ENCODE results near the gene ADCK1.
"Not testable (repeated sequence)": the region's sequence is repeated elsewhere in the genome, so short reads cannot be mapped to it uniquely, and the experiment has no call there.

Gene ADCK1

DNA sequence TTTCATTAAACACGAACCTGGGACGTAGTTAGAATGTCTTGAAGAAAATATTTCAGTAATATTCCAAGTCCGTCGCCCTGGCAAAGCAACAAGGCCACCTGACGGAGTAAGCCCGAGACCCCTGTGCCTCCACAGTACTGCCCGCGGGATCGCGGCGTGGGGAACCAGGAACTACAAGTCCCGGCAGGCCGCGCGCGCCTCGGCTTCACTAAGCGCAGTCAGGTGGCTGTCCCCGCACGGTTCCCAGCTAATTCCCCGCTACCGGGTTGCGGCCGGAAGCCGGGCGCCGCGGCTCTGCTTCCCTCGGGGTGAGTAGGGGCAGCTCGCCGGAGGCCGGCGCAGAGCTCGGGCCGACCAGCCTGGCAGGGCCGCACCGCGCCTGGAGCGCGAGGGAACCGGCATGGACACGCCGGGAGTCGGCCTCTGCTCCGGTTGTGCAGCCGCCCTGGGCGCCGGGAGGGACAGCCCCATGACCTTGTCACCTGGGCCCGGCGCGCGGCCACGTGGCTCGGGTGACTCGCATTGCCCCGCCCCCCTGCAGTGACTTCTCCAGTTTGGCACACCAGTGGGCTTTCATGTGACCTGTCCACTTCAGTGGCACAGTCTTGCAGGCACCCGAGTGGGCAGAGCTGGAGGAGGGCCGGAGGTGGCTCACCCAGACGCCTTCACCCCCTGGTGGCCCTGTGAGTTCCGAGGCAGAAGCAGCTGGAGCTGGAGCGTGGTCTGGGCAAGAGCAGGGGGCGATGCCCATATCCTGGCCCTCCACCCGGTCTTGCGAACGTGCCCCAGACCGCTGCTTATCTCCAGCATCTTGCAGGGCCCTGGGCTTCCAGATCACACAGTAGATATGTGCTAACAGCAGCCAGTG, at the start of gene ADCK1:
TSS of gene ADCK1 (plus strand) at position 247 of the 868 bp plus-strand sequence. CDS start 18,870 bp downstream, outside the sequence.
- peak; percentile 74 for DNase-seq (ENCODE audit: low spot score)

DNA sequence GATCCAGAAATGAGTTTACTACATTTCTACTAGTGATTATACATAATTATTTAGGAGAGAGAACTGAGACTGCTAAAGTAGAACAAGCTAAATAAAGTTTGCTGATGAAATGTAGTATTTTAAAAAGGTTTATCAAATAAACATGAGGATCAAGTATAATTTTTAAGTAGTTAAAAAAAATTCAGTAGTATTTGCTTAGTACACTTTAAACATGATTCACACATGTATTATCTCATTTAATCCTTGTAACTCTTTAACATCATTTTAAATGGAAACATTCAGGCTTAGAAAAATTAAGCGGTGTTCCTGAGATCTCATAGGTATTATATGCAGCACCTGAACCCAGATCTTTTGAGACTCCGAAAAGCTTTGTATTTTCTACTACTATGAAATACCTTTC, 47.6 kb upstream of the ADCK1 start:
- DNase-seq (ENCODE audit: low spot score): no peak

- no peak for DNase-seq (ENCODE audit: low spot score)
Observed at GRCh38 chr14:77752799-77753516, 47.0 kb upstream of the ADCK1 start.

- DNase-seq (ENCODE audit: low spot score): peak; percentile 92
Observed at GRCh38 chr14:77760381-77761204, 39.3 kb upstream of the ADCK1 start, which contains the start of gene SNW1. TSS of gene SNW1 (minus strand) at chr14:77761156. CDS start at chr14:77761127, 29 bp downstream.

DNA sequence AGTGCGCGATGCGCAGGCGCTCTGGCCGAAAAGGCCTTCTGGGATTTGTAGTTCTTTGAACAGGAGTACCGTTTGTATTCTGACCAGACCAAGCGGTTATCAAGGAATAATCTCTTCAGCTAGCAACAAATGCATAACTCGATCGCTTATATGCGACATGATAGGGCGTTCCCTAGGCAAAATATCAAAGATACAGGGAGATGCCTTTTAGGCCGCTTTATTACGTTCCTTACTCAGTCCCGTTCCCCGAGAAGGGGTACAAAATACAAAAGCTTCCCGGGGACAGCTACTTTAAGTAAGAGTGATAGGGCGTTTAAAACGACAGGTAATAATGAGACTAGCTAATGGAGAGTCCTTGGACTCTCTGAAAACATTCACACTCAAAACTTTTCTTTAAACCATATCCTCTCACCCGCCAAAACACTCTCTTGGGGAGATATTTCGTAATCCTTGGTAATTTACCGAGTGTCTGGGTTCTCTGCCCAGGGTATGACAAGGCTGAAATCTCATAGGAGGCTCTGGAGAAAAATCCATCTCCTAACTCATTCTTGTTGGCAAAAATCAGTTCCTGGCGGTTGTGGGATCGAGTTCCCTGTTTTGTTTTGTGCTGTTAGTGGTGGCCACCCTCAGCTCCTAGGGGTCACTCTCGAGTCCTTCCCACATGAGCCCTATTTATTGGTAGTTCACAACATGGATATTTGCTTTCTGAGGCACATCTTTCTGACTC, 38.5 kb upstream of the ADCK1 start:
- no peak for DNase-seq (ENCODE audit: low spot score)

DNA sequence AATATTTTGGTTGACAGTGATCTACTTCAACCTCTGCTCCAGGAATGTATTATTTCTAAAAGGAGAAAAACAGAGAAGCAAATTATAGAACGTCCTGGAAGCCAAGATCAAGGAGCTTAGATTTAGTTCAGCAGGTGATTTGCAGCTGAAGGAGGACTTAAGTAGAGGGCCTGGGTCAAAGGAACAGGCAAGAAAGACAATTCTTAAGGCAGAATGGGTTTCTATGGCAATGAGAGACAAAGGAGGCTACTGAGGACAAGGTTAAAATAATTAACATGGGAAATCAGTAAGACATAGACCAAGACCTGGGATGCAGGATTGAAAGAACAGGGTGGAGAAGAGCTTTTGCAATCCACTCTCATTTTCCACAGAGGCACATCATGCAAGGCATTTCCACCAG, 36.6 kb upstream of the ADCK1 start:
- DNase-seq (ENCODE audit: low spot score): no peak

- no peak for DNase-seq (ENCODE audit: low spot score)
Observed at GRCh38 chr14:77763978-77764377, 35.9 kb upstream of the ADCK1 start.

DNA sequence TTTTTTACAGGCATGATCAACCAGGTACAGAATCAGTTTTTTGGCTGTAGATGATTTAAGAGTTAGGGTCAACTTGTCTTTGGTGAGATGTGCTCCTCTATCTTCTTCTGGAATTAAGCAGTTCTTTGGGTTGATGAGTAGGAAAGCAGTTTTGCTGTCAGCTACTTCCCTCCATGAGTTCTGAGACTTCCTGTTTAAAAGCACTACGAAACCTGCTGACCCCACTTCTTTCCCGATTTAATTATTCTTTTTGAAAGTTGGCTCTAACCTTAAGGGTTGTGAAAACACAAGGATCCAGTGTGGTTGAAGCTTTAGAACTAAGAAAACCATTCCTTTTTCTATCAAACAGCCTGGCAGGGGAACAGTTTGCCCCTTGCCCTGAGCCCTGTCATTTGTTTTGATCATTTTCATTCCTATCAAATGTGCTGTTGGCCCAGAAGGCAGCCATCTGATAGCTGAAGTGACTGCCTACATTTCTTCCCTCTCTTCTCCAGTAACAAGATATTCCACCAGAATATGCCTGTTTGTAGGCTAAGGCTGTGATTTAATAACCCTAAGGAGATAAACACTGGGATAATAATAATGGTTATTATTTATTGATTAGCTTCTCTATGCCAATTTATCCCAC, 31.4 kb upstream of the ADCK1 start:
- not testable (repeated sequence) for DNase-seq (ENCODE audit: low spot score)

GRCh38 chr14:77773966-77774365, 25.9 kb upstream of the ADCK1 start:
- not testable (repeated sequence) for DNase-seq (ENCODE audit: low spot score)

GRCh38 chr14:77782202-77782601, 17.7 kb upstream of the ADCK1 start:
- DNase-seq (ENCODE audit: low spot score): no peak

DNA sequence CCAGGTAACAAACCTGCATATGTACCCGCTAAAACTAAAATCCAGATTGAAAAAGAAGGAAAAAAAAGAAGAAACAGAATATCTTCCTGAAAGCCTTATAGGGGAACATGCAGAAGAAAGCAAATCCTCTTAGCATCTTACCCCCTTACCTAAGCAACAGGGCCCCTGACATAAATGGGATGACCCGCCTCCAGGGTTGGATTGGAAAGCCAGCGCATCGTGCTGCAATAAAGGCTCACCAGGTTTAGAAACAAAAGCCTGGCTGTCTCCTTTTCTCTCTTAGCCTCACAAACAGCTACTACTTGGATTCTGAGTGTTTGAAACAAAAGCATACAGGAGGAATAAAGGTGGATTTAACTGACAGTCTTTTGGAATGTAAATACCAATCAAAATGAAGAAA, 13.8 kb upstream of the ADCK1 start:
- DNase-seq (ENCODE audit: low spot score): no peak

DNA sequence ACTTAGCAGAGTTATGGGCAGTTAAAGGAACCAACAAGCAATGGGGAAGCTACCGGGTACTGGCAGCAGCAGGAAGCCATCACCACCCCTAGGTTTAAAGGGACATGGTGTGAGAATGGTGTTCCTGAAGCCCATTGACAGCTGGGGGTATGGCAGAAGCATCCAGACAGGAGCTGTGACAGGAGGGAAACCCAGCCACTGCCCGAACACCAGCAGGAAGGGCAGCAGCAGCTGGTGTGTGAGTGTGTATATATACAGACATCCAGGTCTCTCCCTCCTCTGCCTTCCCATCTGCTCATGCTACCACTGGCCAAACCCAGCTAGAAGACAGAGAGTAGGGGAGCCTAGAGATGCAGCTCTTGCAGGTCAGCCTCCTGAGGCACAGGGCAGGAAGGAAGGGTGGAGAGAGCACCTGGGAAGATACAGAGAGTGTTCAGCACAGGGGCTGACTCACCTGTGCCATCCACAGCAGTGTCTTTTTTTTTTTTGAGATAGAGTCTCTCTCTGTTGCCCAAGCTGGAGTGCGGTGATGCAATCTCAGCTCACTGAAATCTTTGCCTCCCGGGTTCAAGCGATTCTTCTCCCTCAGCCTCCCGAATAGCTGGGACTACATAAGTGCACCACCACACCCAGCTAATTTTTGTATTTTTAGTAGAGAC, 9.2 kb upstream of the ADCK1 start:
- DNase-seq (ENCODE audit: low spot score): no peak

- DNase-seq (ENCODE audit: low spot score): no peak
Observed at GRCh38 chr14:77791225-77791600, 8.7 kb upstream of the ADCK1 start.

DNA sequence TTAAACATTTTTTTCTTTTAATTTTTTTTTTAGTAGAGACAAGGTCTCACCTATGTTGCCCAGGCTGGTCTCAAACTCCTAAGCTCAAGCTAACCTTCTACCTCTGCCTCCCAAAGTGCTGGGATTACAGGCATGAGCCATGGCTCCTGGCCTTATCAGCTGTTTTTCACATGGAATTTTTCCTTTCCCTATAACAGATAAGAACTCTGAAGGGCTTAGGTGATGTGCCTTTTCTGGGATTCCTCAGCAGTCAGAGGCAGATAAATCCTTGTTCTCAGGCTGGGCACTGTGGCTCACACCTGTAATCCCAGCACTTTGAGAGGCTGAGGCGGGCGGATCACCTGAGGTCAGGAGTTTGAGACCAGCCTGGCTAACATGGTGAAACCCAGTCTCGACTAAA, 6.7 kb upstream of the ADCK1 start:
- not testable (repeated sequence) for DNase-seq (ENCODE audit: low spot score)

DNA sequence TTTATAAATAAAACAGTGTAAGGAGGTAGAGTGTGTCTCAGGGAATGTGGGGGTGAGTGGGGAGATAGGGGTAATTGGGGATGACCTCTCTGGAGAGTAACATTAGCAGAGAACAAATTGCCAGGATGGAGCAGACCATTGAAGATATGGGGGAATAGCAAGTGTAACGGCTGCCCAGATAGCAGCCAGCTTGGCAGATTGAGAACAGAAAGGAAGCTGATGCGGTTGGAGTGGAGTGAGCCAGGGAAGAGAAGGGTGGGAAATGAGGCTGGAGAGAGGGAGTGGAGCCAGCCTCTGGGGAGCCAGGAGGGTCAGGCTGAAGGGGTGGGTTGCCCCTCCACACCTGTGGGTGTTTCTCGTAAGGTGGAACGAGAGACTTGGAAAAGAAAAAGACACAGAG, 5.6 kb upstream of the ADCK1 start:
- DNase-seq (ENCODE audit: low spot score): no peak

- not testable (repeated sequence) for DNase-seq (ENCODE audit: low spot score)
Observed at GRCh38 chr14:77799456-77799855, 453 bp upstream of the ADCK1 start.

DNA sequence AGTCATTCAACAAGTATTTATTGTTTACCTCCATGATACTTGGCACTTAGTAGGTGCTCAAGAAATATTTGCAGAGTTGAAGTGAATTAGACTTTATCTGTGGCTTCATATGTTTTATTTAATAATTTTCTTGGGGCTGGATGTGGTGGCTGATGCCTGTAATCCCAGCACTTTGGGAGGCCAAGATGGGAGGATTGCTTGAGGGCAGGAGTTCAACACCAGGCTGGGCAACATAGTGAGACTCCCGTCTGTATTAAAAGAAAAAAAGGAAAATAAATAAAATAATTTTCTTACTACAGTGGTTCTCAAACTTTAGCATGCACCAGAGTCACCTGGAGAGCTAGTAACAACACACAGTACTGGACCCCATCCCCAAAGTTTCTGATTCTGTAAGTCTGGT, 905 bp downstream of the ADCK1 start:
- DNase-seq (ENCODE audit: low spot score): no peak

DNA sequence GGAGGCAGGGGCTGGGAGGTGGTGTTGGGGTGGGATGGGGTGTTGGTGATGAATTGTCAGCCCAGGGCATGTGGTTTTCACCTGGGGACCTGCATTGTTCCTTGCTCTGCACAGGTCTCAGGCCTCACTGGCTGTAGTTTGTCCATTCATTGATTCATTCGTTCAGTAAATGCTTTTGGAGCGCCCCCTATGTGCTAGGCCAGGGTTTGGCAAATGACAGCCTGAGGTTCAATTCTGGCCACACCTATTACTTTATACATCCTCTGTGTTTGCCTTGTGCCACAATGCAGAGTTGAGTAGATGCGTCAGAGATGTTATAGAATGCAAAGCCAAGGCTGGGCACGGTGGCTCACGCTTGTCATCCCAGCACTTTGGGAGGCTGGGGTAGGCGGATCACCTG, 4.7 kb downstream of the ADCK1 start:
- peak; percentile 14 for DNase-seq (ENCODE audit: low spot score)

DNA sequence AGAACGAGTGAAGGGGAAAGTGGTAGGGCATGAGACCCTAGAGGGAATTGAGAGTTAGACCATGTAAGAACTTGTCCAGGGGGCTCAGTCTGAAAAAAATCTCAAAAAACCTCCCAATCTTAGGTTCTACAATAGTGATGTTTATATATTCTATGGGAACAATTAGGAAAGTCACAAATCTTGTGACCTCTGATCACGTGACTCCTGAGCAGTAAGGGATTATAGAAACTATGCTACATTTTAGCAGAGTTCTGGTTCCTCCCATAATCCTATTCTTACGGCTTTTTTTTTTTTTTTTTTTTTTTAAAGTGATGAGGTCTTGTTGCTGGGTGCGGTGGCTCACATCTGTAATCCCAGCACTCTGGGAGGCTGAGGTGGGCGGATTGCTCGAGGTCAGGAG, 5.8 kb downstream of the ADCK1 start:
- DNase-seq (ENCODE audit: low spot score): no peak

- no peak for DNase-seq (ENCODE audit: low spot score)
Observed at GRCh38 chr14:77808250-77808649, 8.3 kb downstream of the ADCK1 start.

DNA sequence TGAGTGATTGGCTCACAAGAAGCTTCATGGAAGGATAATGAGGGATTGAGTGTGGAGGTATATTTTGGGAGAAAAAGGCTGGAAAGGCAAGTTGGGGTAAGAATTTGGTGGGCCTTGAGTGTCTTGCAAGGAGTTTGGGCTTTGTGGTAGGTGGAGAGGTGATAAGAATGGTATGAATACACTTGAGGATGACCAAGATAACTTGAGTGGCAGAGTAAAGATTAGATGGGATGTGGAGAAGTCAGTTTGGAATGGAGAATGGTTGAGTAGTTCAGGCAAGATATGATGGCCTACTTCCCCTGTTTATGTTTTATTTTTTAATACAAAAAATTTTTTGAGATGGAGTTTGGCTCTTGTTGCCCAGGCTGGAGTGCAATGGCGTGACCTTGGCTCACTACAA, 9.1 kb downstream of the ADCK1 start:
- DNase-seq (ENCODE audit: low spot score): no peak
